LNCAP (cell line): Measurements from ENCODE around the gene TENM4.

ENCODE experiments used
- TF ChIP-seq, protein P1 (sequence below): fragments of 450-650 bp; IDR thresholded peaks from 2 replicates; pipeline ENCODE4 v1.5.1; 2017; ENCODE audit warnings: mild to moderate bottlenecking

The TENM4 gene

DNA sequence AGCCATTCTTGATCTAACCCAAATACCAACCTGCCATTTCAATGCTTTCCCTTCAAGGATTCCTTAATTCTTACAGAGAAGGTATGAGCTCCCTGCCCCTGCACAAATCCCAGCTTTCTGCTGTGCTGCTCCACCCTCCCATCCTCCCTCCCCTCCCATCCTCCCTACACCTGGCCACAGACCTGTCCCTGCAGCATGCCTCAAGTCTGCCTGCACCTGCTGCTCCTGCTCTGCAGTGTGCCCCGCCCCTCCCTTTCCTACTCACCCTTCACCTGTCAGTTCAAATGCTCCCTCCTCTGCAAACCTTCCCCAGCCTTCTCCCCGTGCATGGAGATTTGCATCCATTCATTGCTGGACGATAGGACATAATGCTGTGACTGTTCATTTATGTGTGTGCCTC is 726.3 kb downstream of the TENM4 start:
- TF ChIP-seq, protein P1, sequence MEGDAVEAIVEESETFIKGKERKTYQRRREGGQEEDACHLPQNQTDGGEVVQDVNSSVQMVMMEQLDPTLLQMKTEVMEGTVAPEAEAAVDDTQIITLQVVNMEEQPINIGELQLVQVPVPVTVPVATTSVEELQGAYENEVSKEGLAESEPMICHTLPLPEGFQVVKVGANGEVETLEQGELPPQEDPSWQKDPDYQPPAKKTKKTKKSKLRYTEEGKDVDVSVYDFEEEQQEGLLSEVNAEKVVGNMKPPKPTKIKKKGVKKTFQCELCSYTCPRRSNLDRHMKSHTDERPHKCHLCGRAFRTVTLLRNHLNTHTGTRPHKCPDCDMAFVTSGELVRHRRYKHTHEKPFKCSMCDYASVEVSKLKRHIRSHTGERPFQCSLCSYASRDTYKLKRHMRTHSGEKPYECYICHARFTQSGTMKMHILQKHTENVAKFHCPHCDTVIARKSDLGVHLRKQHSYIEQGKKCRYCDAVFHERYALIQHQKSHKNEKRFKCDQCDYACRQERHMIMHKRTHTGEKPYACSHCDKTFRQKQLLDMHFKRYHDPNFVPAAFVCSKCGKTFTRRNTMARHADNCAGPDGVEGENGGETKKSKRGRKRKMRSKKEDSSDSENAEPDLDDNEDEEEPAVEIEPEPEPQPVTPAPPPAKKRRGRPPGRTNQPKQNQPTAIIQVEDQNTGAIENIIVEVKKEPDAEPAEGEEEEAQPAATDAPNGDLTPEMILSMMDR = no peak

DNA sequence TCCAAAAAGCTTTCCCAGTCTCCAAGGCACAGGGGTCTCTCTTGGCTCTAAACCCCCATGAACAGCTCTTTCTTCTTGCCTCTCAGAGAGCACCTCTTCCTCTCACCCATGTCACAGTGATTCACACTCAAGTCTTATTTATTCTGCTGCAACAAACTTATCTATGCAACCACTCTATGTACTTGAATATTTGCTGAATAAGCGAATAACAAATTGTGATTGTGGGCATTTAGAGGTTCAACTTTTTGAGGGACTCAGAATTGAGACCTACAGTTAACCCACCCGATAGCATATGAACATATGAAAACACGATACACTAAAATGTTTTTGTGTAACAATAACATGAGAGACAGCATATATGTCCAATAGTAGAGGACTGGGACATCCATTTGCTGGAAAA is 729.1 kb downstream of the TENM4 start:
- TF ChIP-seq, protein P1 = no peak

DNA sequence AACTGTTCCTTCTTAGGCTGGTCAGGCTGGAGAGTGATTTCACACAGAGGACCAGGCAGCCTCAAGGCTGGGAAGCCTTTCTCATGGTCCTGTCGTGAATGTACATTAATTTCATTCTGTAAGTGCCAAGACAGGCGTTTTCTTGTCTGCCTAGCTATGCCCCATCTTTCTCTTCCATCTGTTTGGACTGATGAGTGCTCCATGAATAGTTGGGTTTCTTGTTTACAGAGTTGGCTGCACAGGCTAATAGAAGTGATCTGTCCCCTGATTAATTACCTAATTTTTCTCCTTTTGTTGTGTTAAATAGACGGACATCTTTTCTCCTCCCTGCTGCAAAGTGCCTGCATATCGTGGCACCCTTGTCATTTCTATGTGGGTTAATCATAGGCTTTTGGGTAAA is 730.4 kb downstream of the TENM4 start:
- TF ChIP-seq, protein P1 = no peak

DNA sequence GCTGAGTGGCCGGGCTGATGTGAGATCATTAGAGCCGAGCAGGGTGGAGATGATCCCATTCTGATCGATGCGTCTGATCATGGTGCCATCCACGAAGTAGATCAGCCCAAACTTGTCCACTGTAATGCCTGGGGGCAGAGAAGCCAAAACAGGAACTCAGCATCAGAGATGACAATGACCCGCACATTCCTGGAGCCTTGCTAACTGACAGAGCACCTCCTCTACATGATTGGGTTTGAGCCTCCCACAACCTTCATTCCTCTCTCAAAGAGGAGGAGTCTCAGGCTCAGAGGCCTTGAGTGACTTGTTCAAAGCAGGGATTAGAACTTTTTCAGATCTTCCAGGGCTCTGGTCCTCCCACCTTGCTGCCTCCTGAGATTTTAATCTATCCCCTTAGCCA is 732.4 kb downstream of the TENM4 start:
- TF ChIP-seq, protein P1 = no peak

DNA sequence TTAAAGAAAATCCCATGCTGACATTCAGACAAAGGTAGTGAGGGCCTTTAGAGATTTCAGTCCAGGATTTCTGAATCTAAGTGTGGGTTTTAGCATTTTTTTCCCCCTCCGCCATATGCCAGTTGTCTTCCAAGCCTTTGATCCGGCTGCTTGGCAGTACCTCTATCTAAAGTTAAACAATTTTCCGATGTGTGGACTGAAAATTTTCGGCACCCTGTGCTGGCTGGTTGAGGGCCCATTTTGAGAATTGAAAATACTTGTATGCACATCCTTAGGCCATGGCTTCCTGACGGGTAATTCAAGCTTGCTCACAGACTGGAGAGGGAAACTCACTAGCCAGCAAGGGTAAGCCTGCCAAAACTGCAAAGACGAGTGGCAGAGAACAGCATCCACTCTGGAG is 734.3 kb downstream of the TENM4 start:
- TF ChIP-seq, protein P1 = no peak

DNA sequence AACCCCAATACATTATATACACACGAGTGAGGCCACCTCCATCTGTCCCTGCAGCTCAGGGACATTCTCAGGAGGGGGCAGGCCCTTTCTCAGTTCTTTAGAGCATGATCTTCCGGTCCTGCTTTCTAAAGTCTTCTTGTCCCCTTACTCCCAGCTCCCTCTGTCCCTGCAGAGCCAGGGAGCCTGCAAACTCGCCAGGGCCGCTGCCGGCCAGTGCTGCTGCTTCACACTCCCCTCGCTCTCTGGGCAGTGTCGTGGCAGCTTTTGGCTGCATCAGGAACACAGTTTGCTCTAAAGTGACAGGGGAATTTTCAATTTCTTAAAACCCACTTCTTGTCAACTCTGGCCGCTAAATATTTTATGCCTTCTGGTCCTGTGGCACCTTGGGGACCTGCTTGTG is 736.0 kb downstream of the TENM4 start:
- TF ChIP-seq, protein P1 = no peak

DNA sequence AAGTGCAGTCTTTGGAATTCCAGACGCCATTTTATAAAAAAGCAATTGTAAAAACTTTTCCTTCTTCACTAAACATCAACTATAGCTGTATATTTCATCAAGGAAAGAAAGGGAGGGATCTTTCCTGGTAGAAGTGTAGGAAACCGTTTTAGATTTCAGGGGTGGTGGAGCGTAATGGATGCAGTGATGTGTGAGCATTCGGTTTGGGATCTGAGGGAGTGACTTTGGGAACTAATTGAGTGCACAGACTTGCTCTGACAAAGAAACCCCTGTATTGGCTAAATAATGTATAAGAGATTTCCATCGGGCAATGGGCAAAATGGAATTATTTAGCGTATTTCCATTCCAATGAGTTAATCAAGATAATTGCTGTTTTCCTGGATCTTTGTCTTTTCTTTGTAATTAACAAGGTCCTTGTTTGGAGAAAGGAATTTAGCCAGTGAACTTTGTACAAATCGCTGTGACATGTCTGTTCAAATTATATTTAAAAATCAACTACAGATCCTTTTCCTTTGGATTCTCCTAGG is 741.2 kb downstream of the TENM4 start:
- TF ChIP-seq, protein P1 = no peak

DNA sequence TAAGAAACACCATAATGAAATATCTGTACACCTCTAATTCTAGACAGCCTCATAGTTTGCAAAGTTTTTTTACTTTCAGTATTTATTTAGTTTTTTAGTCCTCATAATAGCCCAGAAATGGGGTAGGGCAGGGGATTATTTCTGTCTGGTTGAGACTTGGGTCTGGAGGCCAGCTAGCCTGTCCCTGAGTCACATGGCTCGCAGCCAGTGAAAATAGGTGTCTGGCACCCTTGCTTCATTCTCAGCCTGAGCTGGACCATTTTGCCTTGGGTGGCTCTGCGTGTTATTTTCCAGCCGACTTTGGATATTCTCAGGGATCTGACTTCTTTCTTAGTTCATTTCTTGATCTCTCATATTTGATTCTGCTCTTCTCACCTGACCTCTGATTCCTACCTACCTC is 742.2 kb downstream of the TENM4 start:
- TF ChIP-seq, protein P1 = no peak
